GM10266 (cell line): ENCODE results near the gene SMC2.

ENCODE experiments used
- DNase-seq: peaks from one replicate; pipeline ENCODE4 v3.0.0; 2012; ENCODE audit errors: extremely low spot score
- TF ChIP-seq, protein P1 (sequence below): IDR thresholded peaks from 2 replicates; pipeline ENCODE4 v1.5.1; 2012; ENCODE audit warnings: mild to moderate bottlenecking, low read depth; ENCODE audit not compliant: control insufficient read depth, insufficient read depth; ENCODE audit errors: missing control alignments

SMC2 gene

DNA sequence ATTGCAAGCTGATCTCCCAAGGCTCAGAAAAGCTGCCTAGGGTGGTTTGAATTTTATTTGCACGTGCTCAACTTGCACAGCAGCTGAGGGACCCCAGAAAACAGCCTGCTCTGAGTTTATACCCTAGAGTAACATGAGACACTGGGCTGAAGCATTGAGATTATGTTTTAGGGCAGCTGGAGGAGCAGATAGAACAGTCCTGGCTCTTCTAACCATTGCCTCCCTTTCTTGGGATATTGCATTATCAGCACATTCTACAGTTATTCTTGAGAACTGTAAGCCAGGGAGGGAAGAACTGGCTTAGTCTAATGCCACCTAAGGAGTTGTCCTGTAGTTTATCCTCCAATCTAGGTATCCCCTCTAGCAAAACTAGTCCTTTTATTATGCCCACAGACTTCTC lies 10.3 kb downstream of the SMC2 start:
- TF ChIP-seq, protein P1, sequence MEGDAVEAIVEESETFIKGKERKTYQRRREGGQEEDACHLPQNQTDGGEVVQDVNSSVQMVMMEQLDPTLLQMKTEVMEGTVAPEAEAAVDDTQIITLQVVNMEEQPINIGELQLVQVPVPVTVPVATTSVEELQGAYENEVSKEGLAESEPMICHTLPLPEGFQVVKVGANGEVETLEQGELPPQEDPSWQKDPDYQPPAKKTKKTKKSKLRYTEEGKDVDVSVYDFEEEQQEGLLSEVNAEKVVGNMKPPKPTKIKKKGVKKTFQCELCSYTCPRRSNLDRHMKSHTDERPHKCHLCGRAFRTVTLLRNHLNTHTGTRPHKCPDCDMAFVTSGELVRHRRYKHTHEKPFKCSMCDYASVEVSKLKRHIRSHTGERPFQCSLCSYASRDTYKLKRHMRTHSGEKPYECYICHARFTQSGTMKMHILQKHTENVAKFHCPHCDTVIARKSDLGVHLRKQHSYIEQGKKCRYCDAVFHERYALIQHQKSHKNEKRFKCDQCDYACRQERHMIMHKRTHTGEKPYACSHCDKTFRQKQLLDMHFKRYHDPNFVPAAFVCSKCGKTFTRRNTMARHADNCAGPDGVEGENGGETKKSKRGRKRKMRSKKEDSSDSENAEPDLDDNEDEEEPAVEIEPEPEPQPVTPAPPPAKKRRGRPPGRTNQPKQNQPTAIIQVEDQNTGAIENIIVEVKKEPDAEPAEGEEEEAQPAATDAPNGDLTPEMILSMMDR: no peak
- no peak for DNase-seq

- TF ChIP-seq, protein P1: no peak
- no peak for DNase-seq
These were observed 13.7 kb downstream of the SMC2 start for GRCh38 chr9:104107799-104108198.

GRCh38 chr9:104108315-104108714 lies 14.2 kb downstream of the SMC2 start:
- TF ChIP-seq, protein P1: no peak
- DNase-seq: no peak

DNA sequence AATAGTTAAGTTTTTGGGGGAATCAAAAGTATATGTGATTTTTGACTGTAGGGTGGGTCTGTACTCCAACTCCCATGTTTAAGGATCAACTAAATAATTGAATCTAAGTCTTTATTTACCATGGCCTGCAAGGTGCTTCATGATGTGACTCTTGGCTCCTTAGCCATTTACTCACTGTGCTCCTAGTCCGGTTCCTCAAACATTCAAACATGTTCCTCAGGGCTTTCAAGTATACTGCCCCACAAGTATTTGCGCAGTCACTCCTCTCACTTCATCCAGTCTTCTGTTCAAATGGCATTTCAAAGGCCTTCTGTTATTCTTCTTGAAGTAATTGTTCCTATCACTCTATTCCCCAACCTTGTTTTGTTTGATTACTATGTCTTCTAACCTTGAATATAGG lies 16.4 kb downstream of the SMC2 start:
- TF ChIP-seq, protein P1: no peak
- no peak for DNase-seq

- no peak for DNase-seq
- TF ChIP-seq, protein P1: no peak
These were observed 24.8 kb downstream of the SMC2 start for GRCh38 chr9:104118916-104119315.

GRCh38 chr9:104121022-104121421 lies 26.9 kb downstream of the SMC2 start:
- TF ChIP-seq, protein P1: no peak
- no peak for DNase-seq

DNA sequence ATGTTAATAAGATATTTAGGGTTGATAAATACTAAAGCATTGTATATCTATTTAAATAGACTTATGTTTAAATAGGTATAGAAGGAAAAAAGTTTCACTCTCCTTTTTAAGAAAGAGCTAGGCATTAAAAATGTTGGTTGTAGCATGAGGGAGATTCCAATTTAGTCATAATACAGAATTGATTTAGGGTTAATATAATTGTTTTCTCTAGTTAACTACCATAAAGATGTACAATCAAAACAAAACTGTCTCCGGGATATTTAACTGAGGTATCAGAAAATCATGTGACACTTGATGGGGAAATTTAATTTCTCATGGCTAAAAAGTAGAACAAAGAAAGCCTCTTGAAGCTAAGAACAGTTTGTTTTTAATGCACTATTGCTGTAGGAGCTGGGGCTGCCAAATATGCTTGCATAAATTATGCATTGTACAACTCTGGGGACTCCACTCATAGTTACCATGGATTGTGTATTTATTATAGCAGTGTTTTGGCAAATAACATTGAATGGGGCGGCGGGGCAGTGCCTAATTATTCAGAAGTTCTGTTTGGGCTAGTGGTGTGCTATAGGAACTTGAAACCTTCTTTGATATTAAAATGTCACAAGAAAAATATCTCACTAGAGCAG lies 44.2 kb downstream of the SMC2 start:
- TF ChIP-seq, protein P1: no peak
- DNase-seq: no peak
